Ammon's horn (tissue), 1 donor: ENCODE results near the gene MBP.
A peak's percentile ranks its signal among the peaks of the same experiment; 100 is the strongest.
"Not testable (repeated sequence)": the region's sequence is repeated elsewhere in the genome, so short reads cannot be mapped to it uniquely, and the experiment has no call there.

Experiments used
- DNase-seq: peaks from one replicate; pipeline ENCODE4 v3.0.0-alpha.2; 2016; ENCODE audit warnings: low spot score

MBP gene

DNA sequence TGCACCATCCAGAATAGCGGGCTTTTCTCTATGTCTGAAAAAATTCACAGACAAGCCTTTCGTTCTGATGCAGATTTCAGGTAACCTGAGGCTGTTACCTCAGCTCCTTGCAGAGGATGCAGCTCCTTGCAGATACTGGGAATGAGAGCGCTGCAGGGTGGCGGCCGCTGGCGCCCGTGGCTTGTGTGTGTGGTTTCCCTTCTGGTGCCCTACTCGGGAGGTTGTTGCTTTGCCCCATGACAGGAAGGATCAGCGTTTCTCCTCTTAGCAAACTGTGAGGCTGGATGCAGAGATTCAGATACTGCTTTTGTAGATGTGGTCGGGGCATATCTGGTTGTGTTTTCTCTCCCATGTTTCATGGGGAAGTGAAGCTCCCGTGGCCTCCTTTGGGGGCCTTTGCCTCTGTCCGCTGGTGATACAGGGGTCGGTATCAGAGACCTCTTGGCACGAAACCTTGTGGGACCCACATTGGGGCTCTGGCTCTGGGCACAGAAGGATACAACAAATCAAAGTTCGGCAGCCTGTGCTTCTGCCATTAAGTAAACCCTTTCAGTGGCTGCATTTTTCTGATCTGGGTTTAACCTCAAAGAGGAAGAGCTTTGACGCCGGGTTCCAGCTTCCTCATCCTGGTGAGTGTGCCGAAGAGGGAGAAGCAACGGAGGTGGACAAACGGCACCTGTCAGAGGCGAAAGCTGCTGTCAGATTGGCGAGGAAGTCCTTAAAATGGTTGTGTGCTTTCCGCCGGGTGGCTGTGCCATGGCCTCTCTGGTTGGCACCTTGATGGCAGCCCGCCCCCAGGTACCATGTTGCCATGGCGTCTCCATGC is 127.8 kb downstream of the MBP start:
- DNase-seq, result peak; percentile 62

DNA sequence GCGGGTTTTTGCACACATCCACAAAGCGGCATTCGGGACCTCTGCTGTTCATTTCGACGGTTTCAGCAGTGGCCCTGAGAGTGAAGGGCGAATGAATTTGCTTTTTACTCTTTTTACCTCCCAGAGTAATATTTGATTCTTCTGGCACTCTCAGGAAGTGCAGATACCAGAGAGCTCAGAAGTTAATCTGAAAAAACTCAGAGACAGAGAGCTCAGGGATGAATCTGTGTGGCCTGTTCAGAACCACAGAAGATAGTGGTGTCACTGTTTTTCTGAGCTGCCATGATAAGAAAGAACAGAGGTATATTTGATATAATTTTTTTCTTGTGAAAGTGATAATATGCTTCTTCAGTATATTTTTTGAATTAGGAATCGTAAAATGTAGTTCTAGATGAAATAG is 129.3 kb downstream of the MBP start:
- no peak for DNase-seq

DNA sequence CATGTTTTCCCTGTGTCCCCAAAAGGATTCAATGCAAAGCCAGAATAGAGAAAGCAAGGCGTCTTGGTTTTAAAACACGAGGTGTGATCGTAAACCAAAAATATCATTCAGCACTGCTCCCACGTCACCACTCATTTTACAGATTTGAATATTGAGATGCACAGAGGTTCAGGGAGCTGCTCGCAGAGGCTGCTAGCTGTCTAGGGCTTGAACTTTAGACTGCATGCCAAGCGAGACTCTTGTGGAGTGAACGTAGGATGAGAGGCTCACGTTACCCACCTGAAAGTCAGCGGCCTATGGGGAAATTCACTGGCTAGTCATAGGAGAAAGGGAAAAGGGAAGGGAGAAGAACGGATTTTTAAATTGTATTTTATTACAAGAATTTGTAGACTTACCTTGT is 130.1 kb downstream of the MBP start:
- no peak for DNase-seq

DNA sequence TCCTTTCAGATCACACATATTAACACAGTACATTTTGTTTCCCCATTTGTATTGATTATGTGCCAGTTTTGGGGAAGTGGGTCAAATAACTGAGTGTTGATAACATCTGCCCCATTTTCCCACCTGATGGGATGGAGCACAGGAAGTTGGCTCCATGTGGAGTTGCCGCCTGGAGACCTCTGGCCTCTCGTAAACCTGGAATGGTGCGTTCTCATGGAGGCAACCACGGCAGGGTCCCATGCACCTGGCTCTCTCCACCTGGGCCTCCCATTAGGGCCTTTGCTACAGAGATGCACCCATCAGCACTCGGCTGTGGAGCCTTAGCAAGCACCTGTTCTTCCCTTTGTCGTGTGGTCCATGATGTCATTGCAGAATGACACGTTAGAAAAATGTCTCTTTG is 130.6 kb downstream of the MBP start:
- no peak for DNase-seq

DNA sequence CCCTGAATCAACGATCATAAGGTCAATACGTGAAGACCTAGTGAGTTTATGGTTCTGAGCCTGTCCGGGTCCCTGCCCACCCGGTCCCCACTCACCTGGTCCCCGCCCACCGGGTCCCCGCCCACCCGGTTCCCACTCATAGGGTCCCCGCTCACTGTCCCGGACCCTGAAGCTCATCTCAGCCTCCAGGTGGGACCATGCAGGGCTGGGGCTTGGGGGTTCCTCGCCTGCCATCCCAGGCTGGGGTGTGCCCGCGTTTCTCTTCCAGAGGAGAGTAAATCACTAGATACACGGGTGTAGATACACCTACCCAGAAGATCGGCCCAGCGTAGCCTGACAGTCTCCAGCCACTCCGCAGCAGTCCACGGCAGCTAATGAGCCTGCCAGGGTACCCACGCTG is 131.5 kb downstream of the MBP start:
- no peak for DNase-seq

DNA sequence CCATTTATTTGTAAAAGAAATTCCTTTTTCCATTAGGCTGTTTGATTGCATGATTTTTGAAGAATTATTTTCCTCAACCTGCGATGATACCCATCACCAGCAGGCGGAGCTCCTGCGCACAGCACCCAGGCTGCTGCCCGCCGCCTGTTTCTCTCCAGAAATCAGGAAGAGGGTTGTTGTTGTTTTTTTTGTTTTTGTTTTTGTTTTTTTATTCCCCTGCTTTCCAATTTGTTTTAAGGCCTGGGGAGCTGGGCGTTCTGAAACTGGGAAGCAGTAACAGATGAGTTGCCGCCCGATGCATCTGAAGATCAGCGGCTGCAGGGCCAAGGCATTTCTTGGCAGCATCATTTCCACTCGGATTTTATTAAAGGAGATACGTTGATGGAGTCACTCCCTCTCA is 132.1 kb downstream of the MBP start:
- peak; percentile 78 for DNase-seq

DNA sequence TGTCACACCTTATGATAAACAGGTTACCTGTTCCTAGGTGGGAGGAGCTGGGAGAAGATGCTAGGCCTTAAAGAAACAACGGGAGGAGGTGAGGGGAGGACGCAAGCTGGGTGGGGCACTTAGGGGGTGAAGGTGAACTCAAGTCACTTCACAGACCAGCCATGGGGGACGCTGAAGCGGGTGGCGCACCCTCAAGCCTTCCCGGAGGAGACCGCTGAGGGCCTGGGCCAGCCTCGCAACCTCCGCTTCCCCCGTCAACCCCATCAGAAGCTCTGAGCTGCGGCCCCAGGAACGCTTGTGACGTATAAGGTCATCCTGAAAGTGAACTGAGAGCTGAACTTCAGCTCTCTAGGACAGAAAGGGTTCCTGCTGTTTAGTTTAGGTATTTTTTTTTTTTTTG is 133.5 kb downstream of the MBP start:
- DNase-seq, result no peak

DNA sequence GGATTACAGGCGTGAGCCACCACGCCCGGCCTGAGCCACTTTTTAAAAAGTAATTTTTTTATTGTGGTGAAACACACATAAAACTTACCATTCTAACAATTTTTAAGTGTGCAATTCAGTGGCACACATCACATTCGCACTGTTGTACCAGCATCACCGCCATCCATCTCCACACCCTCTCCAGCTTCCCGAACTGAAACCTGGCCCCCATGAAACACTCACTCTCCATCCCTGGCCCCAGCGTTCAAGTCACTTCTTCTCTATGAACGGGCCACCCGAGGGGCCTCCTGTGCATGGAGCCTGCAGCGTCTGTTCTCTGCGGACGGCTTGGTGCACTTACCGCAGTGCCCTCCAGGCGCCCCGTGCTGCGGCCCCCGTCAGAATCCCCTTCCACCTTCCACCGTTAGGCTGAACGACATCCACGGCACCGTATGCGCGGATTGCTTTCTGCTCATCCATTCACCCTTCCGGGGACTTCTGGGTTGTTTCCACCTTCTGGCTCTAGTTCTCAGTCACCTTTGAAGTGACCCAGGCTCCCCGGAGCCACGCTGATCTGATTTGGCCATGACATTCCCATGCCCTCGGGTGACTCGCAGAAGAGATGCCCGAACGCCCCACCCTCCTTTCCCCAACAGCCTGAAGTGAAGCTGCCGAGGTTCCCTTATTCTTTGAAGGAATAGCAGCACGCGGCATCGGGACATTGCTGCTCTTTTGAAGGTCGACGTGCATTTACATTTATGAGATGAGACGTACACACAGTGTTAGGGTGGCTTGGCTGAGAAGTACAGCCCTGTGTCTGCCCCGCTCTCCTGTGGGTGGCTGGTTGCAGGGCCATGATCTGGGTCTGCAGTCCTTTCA is 134.4 kb downstream of the MBP start:
- no peak for DNase-seq

DNA sequence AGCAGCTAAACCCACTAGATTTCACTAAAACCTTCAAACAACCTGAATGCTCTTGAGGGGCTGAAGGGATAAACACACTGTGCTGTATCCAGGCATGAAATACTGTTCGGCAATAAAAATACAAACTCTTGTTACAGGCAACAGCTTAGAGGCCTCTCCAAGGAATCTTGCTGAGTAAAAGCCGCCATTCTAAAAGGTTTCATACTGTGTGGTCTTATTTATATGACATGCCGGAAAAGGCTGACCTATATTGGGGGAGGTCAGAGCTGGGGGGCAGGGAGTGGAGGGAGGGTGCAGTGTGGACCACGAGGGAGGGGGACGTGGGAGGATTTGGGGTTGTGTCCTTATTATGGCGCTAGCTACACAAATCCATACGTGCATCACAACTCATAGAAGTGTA is 136.2 kb downstream of the MBP start:
- no peak for DNase-seq

DNA sequence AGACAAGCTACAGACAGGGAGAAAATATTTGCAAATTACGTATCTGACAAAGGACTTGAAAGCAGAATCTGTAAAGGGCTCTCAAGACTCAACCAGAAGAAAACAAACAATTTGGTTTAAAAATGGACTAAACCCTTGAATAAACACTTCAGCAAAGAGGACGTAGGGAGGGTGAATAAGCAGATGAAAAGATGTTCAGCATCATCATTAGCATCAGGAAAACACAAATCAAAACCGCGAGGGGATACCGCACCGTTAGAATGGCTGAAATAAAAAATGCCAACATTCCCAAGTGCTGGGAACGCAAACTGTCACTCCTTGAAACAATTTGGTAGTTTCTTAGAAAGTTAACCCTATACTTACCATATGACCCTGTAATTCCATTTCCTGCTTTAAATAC is 136.7 kb downstream of the MBP start:
- DNase-seq, result no peak

DNA sequence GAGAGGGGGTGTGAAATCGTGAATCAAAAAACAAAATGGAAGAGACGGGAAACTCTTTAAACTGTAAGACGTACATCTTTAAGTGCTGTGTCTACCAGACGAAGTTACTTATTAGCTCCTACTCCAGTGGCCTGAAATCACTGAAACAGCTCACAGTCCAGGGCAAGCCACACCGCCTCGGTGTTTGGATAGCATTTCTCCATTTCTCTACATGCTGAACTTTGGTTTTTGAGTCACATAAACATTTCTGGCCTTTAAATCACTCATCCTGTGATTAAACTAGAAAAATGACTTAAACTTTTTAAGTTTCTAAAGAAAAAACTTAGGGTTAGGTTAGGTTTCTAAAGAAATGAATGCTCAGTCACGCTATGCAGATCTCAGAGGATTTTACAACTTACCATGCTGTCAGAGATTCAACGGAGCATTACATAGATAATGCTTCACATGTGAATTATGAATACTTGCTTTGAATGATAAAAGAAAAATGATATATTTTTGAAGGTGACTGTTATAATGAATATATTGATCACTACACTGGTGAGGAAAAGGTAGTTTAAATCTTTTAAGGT is 138.4 kb downstream of the MBP start:
- DNase-seq, result no peak

DNA sequence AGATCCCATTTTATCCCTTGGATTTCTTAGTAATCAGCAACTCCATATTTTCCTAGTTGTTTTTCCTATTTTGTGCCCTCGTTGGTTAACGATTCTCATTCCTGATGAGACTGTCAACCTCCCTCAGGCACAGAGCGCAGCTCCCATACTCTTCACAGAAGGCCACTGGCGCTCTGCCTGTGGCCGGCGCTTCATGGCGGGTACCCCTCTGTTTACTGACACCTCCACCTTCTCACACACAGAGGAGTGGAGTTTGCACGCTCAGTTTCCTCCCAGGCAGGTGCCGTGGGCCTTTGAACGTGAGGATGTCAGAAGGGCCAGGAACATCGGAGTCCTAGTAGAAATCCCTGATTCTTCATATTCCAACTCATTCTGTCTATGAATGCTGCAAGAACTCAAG is 139.0 kb downstream of the MBP start:
- DNase-seq, result no peak

DNA sequence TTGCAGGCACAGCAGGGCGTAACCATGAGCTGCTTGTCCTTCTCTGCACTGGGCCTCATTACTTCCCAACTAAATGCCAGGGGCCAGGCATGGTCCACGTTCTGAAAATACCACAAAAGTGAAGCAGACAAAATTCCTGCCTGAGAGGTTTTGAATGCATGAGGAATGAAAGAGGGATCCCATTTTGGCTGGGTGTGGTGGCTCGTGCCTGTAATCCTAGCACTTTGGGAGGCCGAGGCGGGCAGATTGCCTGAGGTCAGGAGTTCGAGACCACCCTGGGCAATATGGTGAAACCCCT is 139.5 kb downstream of the MBP start:
- no peak for DNase-seq

DNA sequence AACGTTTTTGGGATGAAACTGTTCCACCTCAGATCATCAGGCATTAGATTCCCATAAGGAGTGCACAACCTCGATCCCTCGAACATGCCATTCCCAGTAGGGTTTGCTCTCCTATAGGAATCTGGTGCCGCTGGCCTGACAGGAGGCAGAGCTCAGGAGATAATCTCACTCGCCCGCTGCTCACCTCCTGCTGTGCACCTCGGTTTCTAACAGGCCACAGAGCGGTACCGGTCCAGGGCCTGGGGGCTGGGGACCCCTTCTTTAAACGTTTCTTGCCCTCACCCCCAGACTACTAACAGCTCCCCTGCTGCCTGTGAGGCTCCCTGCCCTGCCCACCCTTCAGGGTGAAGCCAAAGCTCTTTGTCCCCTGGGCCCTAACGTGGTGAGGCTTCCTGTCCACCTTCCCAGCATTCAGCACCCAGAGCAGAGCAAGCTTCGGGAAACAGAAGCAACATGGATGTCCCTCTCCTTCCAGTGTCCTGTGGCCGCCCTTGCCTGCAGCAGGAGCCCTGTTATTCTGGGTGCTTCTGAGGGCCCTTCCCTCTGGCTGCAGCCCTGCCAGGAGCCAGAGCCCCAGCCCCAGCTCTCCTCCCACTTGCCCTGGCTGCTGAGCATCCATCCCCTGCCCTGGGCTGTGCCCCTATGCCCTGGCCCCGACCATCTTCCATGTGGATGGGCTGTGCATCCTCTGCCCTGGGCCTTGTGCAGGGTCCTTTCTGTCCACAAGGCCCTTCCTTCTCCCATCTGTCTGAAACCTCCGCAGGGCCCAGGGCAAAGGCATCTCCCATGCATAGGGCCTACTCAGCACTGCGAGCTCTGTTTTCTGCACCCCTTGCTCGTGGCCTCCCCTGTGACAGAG is 140.1 kb downstream of the MBP start:
- no peak for DNase-seq

DNA sequence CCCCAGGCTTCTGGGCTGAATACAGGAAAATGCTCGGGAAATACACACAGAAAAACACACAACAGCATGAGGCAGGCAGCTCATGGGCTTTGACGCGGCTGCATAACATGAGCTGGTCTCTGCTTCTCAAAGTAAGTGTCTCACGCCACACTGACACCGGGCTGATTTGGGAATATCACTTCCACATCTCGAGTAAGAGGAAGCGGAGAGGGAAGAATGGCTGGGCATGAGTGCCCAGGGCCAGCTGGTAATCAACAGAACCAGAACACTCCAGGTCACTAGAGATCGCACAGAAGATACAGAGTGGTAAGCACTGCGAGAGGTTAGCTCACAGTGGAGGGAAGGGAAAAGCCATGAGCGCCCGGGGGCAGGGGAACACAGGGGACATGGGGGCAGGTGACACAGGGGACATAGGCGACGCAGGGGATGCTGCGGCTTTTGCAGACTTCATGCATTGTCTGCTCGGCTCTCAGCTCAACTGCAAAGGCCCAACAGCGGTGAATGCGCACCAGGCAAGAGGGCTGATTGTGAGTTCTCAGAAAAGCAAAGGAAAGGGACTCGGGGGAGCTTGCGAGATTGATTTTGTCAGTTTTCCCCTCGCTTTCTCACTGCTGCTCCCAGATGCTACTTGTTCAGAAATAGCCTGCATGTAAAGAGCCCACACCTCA is 141.4 kb downstream of the MBP start:
- no peak for DNase-seq

DNA sequence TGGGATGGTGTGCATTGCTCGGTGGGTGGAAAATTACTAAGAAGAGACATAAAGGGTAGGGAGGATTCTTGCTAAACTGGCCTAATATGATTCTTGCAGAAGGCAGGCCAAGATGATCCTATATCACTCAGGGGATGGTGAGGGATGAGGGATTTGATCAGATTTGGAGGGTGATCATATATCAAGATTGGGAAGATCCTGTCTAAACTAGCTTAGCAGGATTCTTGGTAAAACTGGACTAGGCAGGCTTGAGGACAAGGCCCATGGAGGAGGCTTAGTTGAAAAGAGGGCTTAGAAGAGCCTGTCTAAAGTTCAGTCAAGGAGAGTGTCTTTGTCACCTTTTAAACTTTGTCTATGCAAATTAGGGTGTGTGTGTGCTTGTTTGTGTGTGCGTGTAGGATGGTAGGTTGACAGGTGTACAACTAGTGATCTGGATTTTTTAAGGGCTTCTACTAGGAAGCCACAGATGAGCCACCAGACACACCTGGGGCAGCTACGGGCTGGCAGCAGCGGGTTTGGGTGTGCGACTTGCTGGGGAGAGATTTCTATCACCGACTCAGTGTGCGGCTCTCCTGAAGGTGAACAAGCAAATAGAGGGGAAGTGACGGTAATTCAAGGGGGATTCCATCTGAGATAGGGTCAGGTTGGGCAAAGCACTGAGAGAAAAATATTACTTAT is 142.1 kb downstream of the MBP start:
- not testable (repeated sequence) for DNase-seq

DNA sequence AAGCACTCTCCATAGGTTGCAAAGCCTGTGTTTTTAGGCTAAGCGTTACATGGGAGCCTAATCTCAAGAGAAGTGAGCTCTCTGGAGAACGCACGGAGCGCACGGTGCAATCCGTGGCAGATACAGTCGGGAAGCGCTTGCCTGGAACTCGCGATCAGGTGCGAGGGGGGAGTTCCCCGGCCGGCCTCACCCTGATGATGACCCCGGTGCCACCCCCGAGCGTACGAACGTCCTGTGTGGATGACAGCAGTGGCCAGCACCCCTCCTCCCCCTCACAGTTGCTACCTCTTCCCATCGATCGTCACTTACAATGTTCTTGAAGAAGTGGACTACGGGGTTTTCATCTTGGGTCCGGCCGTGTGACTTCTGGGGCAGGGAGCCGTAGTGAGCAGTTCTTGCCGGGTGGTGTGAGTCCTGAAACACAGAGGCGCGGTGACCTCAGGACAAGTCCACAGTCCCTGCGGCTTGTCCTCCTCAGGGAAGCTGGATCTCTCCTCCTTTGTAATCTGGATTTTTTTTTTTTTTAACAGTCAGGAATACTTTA is 142.9 kb downstream of the MBP start:
- no peak for DNase-seq

DNA sequence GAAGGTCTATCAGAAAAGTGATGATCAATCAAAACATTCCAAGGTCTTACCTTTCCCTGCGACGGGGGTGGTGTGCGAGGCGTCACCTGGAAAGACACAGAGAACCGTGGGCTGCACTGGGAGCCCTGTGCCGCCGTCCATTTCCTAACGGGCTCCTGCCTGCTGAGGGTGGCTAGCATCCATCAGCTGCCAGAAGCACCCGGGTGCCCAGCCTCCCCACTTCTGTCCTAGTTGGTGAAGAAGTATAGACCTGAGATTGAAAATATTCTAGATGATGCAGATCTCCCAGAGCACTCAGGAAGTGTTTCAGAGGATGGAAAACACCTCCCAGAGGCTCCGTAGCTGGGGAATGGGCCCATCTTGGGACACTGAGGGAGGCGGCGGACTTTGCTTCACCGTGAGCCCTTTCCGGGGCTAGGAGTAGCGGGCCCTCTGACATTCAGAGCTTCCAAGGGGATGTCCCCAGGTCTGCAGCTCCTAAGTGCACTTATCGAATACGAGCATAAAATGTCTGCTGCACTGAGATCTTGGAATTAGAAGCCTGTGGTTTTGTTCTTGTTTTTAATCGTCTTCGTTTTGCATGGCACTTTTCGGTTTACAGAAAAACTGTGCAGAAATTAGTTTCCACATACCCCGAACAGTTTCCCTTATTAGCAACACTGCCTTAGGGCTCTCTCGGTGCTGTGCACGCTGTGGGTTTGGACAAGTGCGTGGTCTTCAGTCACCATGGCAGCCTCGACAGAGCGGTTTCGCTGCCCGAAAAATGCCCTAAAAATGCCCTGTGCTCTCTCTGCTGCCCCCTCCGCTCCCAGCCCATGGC is 143.5 kb downstream of the MBP start:
- DNase-seq, result no peak

DNA sequence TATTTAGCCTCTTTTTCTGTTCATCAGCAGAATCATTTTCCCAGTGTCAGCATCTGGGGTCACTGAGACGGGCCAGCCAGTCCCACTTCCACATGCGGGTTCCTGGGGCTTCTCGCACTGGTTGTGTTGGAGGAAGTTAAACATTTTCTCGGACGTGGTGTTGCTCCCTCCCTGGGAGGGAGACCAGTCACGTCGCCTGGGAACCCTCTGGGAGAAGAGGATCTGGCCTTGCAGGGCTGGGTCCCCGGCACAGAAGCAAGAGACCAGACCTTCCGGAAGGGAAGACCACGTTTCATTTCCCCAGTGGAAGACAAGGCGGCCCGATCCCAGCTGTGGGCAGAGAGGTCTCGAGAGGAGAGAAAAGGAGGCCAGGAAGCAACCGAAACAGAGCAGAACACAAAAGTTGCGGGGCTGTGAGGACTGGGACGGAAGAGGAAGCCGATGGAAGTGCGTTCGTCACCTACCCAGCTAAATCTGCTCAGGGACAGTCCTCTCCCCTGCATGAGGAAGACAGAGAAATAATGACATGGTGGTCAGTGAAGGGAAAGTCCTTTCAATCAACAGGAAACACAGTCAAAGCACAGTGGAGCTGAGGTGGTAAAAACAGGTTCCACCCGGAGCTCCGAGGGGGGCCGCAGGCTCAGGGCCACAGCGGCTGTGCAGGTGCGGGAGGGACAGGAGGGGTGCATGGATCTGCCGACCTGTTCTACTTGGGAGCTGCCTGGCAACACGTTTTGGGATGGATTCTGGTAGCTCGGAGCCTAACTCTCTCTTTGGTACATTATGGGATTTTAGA is 144.4 kb downstream of the MBP start:
- DNase-seq, result peak; percentile 64
